ENCODE results near the gene RYR1. TPM values are rescaled to one million over a fixed set of nuclear protein-coding genes. Genes with fewer than 3 reads are reported as not detected.
"Not testable (repeated sequence)": the region's sequence is repeated elsewhere in the genome, so short reads cannot be mapped to it uniquely, and the experiment has no call there.

RYR1 gene
- total and polyA plus RNA-seq, 2 donors from 2014 or later, result 0.69 to 2.8 TPM

GRCh38 chr19:38517321-38517720 lies 83.8 kb downstream of the RYR1 start:
- TF ChIP-seq CTCF (IDR thresholded peaks at IDR 0.05; ENCODE audit: borderline replicate concordance, extremely low read depth, insufficient read depth), result no peak
- no peak overlapping the region for H3K9ac ChIP-seq (ENCODE audit: low read length in 3 of 3)
- no peaks in the 10 kb centered on the region for H3K9me3 ChIP-seq (ENCODE audit: control insufficient read depth in 2 of 3, insufficient read depth in 1 of 3, low read length in 3 of 3)
- no peak overlapping the region for H3K4me3 ChIP-seq (ENCODE audit: low read length in 3 of 3)
- intact Hi-C loops (cut with DNase I), result no loop called here
- H3K36me3 ChIP-seq (ENCODE audit: control insufficient read depth in 2 of 3, insufficient read depth in 3 of 3, low read length in 3 of 3), result no peaks in the 10 kb centered on the region
- H3K27me3 ChIP-seq (ENCODE audit: control insufficient read depth, insufficient read depth, low read length), result no peaks in the 10 kb centered on the region
- DNase-seq (no peak), FAIRE-seq (no peak)
- H3K4me1 ChIP-seq (ENCODE audit: control insufficient read depth in 2 of 3, insufficient read depth in 2 of 3, low read depth in 1 of 3, low read length in 3 of 3), result no peaks in the 10 kb centered on the region
- no peak overlapping the region for H3K27ac ChIP-seq (ENCODE audit: low read depth in 2 of 2, low read length in 2 of 2)

GRCh38 chr19:38517980-38518379 lies 84.5 kb downstream of the RYR1 start:
- DNase-seq; intact Hi-C loops (cut with DNase I); H3K9ac ChIP-seq (ENCODE audit: low read length in 3 of 3); H3K4me1 ChIP-seq (ENCODE audit: control insufficient read depth in 2 of 3, insufficient read depth in 2 of 3, low read depth in 1 of 3, low read length in 3 of 3); H3K4me3 ChIP-seq (ENCODE audit: low read length in 3 of 3); FAIRE-seq; H3K27me3 ChIP-seq (ENCODE audit: control insufficient read depth, insufficient read depth, low read length); H3K36me3 ChIP-seq (ENCODE audit: control insufficient read depth in 2 of 3, insufficient read depth in 3 of 3, low read length in 3 of 3); H3K9me3 ChIP-seq (ENCODE audit: control insufficient read depth in 2 of 3, insufficient read depth in 1 of 3, low read length in 3 of 3); H3K27ac ChIP-seq (ENCODE audit: low read depth in 2 of 2, low read length in 2 of 2): not testable (repeated sequence)

- FAIRE-seq, result no peak
- no peak for DNase-seq
- H3K4me3 ChIP-seq (ENCODE audit: low read length in 3 of 3), result no peak overlapping the region
- no peak for TF ChIP-seq CTCF (IDR thresholded peaks at IDR 0.05; ENCODE audit: borderline replicate concordance, extremely low read depth, insufficient read depth)
- H3K9me3 ChIP-seq (ENCODE audit: control insufficient read depth in 2 of 3, insufficient read depth in 1 of 3, low read length in 3 of 3), result no peaks in the 10 kb centered on the region
- no peak overlapping the region for H3K27ac ChIP-seq (ENCODE audit: low read depth in 2 of 2, low read length in 2 of 2)
- no peaks in the 10 kb centered on the region for H3K27me3 ChIP-seq (ENCODE audit: control insufficient read depth, insufficient read depth, low read length)
- H3K9ac ChIP-seq (ENCODE audit: low read length in 3 of 3), result no peak overlapping the region
- H3K4me1 ChIP-seq (ENCODE audit: control insufficient read depth in 2 of 3, insufficient read depth in 2 of 3, low read depth in 1 of 3, low read length in 3 of 3), result no peaks in the 10 kb centered on the region
- intact Hi-C loops (cut with DNase I), result no loop called here
- H3K36me3 ChIP-seq (ENCODE audit: control insufficient read depth in 2 of 3, insufficient read depth in 3 of 3, low read length in 3 of 3), result no peaks in the 10 kb centered on the region
Measured at GRCh38 chr19:38519168-38519567, 85.7 kb downstream of the RYR1 start.

GRCh38 chr19:38519988-38520387 lies 86.5 kb downstream of the RYR1 start:
- FAIRE-seq (no peak), DNase-seq (no peak)
- Histone ChIP-seq H3K36me3 (ENCODE audit: control insufficient read depth in 2 of 3, insufficient read depth in 3 of 3, low read length in 3 of 3) (no peaks in the 10 kb centered on the region), H3K27me3 (ENCODE audit: control insufficient read depth, insufficient read depth, low read length) (no peaks in the 10 kb centered on the region), H3K4me1 (ENCODE audit: control insufficient read depth in 2 of 3, insufficient read depth in 2 of 3, low read depth in 1 of 3, low read length in 3 of 3) (no peaks in the 10 kb centered on the region), H3K27ac (ENCODE audit: low read depth in 2 of 2, low read length in 2 of 2) (no peak overlapping the region), H3K9me3 (ENCODE audit: control insufficient read depth in 2 of 3, insufficient read depth in 1 of 3, low read length in 3 of 3) (no peaks in the 10 kb centered on the region), H3K4me3 (ENCODE audit: low read length in 3 of 3) (no peak overlapping the region), H3K9ac (ENCODE audit: low read length in 3 of 3) (no peak overlapping the region)
- intact Hi-C loops (cut with DNase I), result no loop called here
- no peak for TF ChIP-seq CTCF (IDR thresholded peaks at IDR 0.05; ENCODE audit: borderline replicate concordance, extremely low read depth, insufficient read depth)
